ENCODE data around the gene SEMA7A. TPM values are rescaled to one million over a fixed set of nuclear protein-coding genes. Genes with fewer than 3 reads are reported as not detected.

The SEMA7A gene
- total RNA-seq, 1 experiment from 2014 or later, result 0.45 TPM

DNA sequence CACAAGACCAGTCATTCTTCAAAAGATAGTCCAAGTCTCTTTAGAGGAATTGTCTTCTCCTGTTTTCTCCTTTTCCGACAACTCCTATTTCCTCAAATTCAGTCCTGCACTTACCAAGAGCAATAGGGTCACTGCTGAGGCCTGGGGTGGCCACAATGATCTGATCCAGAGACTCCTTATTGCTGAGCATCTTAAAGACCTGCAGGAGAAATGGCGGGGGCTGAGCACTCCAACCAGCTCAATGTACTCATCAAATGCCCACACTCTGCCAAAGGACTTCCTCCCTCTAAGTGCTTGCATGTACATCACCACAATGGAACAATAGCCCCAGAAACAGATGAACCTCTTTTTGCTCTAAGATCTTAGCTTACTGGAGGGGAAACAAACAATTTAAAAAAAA, 17.6 kb upstream of the SEMA7A start:
- TF ChIP-seq CTCF (conservative IDR thresholded peaks at IDR 0.05; ENCODE audit: low read depth, low read length) (no peak), EZH2 (IDR thresholded peaks at IDR 0.05; ENCODE audit: borderline replicate concordance, low read depth, low read length, poor library complexity, severe bottlenecking) (no peak)
- intact Hi-C loops (cut with micrococcal nuclease; ENCODE audit: unreplicated experiment), result no loop called here
- H3K4me1 ChIP-seq (ENCODE audit: insufficient read depth, low read length, poor library complexity, severe bottlenecking), result no peaks in the 10 kb centered on the region
- no peak overlapping the region for H3K27ac ChIP-seq (ENCODE audit: low read depth, low read length, poor library complexity, severe bottlenecking)
- no peaks in the 10 kb centered on the region for H3K27me3 ChIP-seq (replicated peaks; ENCODE audit: insufficient read depth, low read depth, low read length, poor library complexity)
- no peak overlapping the region for H3K4me3 ChIP-seq (ENCODE audit: low read depth, low read length, poor library complexity, severe bottlenecking)
- H3K36me3 ChIP-seq (ENCODE audit: insufficient read depth, low read length, poor library complexity, severe bottlenecking), result peaks cover 19% of the 10 kb centered on the region
- CTCF ChIA-PET, result no interaction called here
- POLR2A ChIA-PET (ENCODE audit: low non-redundant PET), result no interaction called here
- no peak for DNase-seq (ENCODE audit: low spot score)
- no TSS peak for BruUV-seq (replicated peaks)
- H3K9me3 ChIP-seq (ENCODE audit: low read depth, low read length, poor library complexity, severe bottlenecking), result no peaks in the 10 kb centered on the region

DNA sequence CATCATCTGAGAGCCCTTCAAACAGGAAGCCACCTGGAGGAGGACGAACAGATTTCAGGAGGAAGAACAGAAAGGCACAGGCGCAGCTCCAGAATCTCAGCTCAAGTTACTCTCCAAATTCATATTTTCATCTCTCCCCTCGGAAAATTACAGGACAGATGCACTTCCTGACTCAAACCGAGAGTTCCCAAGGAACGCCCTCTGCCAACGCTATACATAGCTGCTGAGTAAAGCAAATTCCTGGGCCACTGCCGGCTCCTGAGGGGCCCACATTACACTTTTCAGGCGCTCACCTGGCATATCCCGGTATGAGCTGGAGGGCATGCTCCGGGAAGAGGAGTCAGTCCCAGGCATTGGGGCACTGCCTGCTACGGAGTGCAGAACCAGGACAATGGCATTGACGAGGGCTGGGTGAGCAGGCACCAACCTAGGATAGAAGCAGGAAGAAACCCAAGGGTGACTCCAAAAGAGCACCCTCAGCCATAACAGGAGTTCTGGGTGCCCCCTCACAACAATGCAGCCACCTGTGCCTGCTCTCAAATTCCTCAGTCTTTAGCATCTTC, 16.0 kb upstream of the SEMA7A start:
- intact Hi-C loops (cut with micrococcal nuclease; ENCODE audit: unreplicated experiment), result no loop called here
- no peak for DNase-seq (ENCODE audit: low spot score)
- ChIA-PET CTCF (no interaction called here), POLR2A (ENCODE audit: low non-redundant PET) (no interaction called here)
- H3K27me3 ChIP-seq (replicated peaks; ENCODE audit: insufficient read depth, low read depth, low read length, poor library complexity), result no peaks in the 10 kb centered on the region
- TF ChIP-seq EZH2 (IDR thresholded peaks at IDR 0.05; ENCODE audit: borderline replicate concordance, low read depth, low read length, poor library complexity, severe bottlenecking), result no peak
- no peak for TF ChIP-seq CTCF (conservative IDR thresholded peaks at IDR 0.05; ENCODE audit: low read depth, low read length)
- no peaks in the 10 kb centered on the region for H3K9me3 ChIP-seq (ENCODE audit: low read depth, low read length, poor library complexity, severe bottlenecking)
- H3K36me3 ChIP-seq (ENCODE audit: insufficient read depth, low read length, poor library complexity, severe bottlenecking), result peaks cover 17% of the 10 kb centered on the region
- no peaks in the 10 kb centered on the region for H3K4me1 ChIP-seq (ENCODE audit: insufficient read depth, low read length, poor library complexity, severe bottlenecking)
- H3K4me3 ChIP-seq (ENCODE audit: low read depth, low read length, poor library complexity, severe bottlenecking), result no peak overlapping the region
- no TSS peak for BruUV-seq (replicated peaks)
- no peak overlapping the region for H3K27ac ChIP-seq (ENCODE audit: low read depth, low read length, poor library complexity, severe bottlenecking)

DNA sequence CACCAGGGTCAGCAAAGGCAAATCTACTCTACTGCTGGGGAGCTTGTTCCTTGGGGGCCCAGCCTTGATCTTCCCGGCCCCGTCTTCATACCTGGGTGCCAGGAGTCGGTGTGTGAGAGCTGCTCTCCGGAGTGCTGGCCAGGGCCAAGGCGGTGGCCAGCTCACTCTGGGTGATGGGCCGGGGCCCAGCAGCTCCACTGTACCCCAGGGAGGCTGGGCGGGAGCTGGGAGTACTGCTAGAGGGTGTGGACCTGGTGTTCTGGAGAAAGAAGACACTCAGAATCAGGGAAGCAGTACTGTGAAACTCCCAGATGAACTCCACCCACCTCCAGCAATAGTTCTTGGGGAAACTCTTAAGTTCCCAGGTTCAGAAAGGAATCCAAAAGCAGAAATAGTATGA, 15.3 kb upstream of the SEMA7A start:
- ChIA-PET CTCF (no interaction called here), POLR2A (ENCODE audit: low non-redundant PET) (no interaction called here)
- intact Hi-C loops (cut with micrococcal nuclease; ENCODE audit: unreplicated experiment), result no loop called here
- TF ChIP-seq CTCF (conservative IDR thresholded peaks at IDR 0.05; ENCODE audit: low read depth, low read length) (no peak), EZH2 (IDR thresholded peaks at IDR 0.05; ENCODE audit: borderline replicate concordance, low read depth, low read length, poor library complexity, severe bottlenecking) (no peak)
- H3K36me3 ChIP-seq (ENCODE audit: insufficient read depth, low read length, poor library complexity, severe bottlenecking), result peaks cover 17% of the 10 kb centered on the region
- H3K27me3 ChIP-seq (replicated peaks; ENCODE audit: insufficient read depth, low read depth, low read length, poor library complexity), result no peaks in the 10 kb centered on the region
- H3K9me3 ChIP-seq (ENCODE audit: low read depth, low read length, poor library complexity, severe bottlenecking), result no peaks in the 10 kb centered on the region
- no peak overlapping the region for H3K4me3 ChIP-seq (ENCODE audit: low read depth, low read length, poor library complexity, severe bottlenecking)
- H3K27ac ChIP-seq (ENCODE audit: low read depth, low read length, poor library complexity, severe bottlenecking), result no peak overlapping the region
- no TSS peak for BruUV-seq (replicated peaks)
- DNase-seq (ENCODE audit: low spot score), result no peak
- no peaks in the 10 kb centered on the region for H3K4me1 ChIP-seq (ENCODE audit: insufficient read depth, low read length, poor library complexity, severe bottlenecking)

All from A673 (cell line).